ENCODE results near the gene SPDYE1. TPM values are rescaled to one million over a fixed set of nuclear protein-coding genes. Genes with fewer than 3 reads are reported as not detected.

Gene SPDYE1
- total RNA-seq, 1 donor = not detected

- H3K4me3 ChIP-seq (ENCODE audit: insufficient read depth, low read length) = no peak overlapping the region
- no peak overlapping the region for H2AFZ ChIP-seq (ENCODE audit: low read length)
- H4K20me1 ChIP-seq (ENCODE audit: insufficient read depth, low read length) = peaks cover 17% of the 10 kb centered on the region
- peaks cover 16% of the 10 kb centered on the region for H3K4me1 ChIP-seq (ENCODE audit: insufficient read depth, low read length)
- no peaks in the 10 kb centered on the region for H3K27me3 ChIP-seq (ENCODE audit: insufficient read depth, low read length)
- DNase-seq (ENCODE audit: insufficient read length, low spot score, missing footprints) = no peak
- TF ChIP-seq, protein P1, sequence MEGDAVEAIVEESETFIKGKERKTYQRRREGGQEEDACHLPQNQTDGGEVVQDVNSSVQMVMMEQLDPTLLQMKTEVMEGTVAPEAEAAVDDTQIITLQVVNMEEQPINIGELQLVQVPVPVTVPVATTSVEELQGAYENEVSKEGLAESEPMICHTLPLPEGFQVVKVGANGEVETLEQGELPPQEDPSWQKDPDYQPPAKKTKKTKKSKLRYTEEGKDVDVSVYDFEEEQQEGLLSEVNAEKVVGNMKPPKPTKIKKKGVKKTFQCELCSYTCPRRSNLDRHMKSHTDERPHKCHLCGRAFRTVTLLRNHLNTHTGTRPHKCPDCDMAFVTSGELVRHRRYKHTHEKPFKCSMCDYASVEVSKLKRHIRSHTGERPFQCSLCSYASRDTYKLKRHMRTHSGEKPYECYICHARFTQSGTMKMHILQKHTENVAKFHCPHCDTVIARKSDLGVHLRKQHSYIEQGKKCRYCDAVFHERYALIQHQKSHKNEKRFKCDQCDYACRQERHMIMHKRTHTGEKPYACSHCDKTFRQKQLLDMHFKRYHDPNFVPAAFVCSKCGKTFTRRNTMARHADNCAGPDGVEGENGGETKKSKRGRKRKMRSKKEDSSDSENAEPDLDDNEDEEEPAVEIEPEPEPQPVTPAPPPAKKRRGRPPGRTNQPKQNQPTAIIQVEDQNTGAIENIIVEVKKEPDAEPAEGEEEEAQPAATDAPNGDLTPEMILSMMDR (IDR thresholded peaks at IDR 0.05; ENCODE audit: extremely low read depth, low read depth, low read length) = no peak
- no peak overlapping the region for H3K4me2 ChIP-seq (ENCODE audit: insufficient read depth, low read length)
- H3K79me2 ChIP-seq (ENCODE audit: insufficient read depth, low read length) = peaks cover 32% of the 10 kb centered on the region
- no peaks in the 10 kb centered on the region for H3K9me3 ChIP-seq (ENCODE audit: low read depth, low read length)
- no peak overlapping the region for H3K27ac ChIP-seq (ENCODE audit: low read depth, low read length)
- peaks cover 5% of the 10 kb centered on the region for H3K36me3 ChIP-seq (ENCODE audit: insufficient read depth, low read length)
These were observed 44.5 kb downstream of the SPDYE1 start for GRCh38 chr7:44042221-44042620.

- Histone ChIP-seq H3K4me3 (ENCODE audit: insufficient read depth, low read length) (peak overlapping the region; percentile 99), H3K27ac (ENCODE audit: low read depth, low read length) (peak overlapping the region; percentile 42), H3K27me3 (ENCODE audit: insufficient read depth, low read length) (no peaks in the 10 kb centered on the region), H3K79me2 (ENCODE audit: insufficient read depth, low read length) (peaks cover 49% of the 10 kb centered on the region), H4K20me1 (ENCODE audit: insufficient read depth, low read length) (peaks cover 26% of the 10 kb centered on the region), H3K4me1 (ENCODE audit: insufficient read depth, low read length) (peaks cover 16% of the 10 kb centered on the region), H3K9me3 (ENCODE audit: low read depth, low read length) (no peaks in the 10 kb centered on the region), H3K36me3 (ENCODE audit: insufficient read depth, low read length) (peaks cover 5% of the 10 kb centered on the region), H3K4me2 (ENCODE audit: insufficient read depth, low read length) (peak overlapping the region; percentile 100), H2AFZ (ENCODE audit: low read length) (peak overlapping the region; percentile 98)
- DNase-seq (ENCODE audit: insufficient read length, low spot score, missing footprints) = no peak
- TF ChIP-seq, protein P1 (IDR thresholded peaks at IDR 0.05; ENCODE audit: extremely low read depth, low read depth, low read length) = no peak
These were observed 46.2 kb downstream of the SPDYE1 start for GRCh38 chr7:44043902-44044301.

DNA sequence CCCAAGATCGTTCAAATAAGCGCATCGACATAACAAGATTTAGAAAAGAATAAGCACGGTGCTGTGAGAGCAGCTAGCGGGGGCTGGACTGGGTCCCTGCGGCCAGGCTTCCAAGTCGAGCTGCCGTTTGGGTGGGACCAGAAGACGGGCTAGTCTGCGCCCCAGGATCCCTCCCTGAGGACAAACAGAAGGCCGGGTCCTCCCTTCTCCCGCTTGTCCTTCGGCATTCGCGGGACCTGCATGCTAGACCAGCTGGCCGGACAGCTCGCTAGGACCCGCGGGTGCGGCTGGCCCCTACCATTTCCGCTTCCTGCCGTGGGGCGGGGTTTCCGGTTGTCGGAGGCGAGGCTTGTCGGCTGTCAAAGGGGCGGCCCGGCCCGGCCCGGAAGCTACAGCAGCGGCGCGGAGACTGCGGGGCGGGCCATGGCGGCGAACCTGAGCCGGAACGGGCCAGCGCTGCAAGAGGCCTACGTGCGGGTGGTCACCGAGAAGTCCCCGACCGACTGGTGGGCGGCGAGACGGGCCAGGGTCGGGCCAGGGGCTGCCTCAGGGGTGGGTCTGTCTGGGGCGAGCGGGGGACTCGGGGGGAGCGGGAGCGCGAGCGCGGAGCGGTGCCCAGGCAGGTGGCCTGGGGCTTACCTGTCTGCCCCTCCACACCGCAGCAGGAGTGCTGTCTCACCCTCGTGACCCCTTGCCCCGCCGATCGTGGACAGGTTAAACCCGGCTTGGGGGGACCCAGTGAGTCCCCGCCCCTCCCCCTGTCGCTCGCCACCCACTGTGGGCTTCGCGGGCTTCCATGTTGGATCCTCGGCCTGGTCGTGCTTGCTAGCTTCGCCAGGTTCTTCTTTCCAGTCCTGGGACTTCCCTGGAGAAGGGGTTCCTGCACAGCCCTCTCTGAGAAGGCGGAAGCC, 46.9 kb downstream of the SPDYE1 start, which contains the start of gene DBNL:
DBNL (plus strand) TSS at position 388 of the 911 bp plus-strand sequence; CDS start at position 424, 36 bp downstream.
- TF ChIP-seq, protein P1 (IDR thresholded peaks at IDR 0.05; ENCODE audit: extremely low read depth, low read depth, low read length) = no peak
- peak; percentile 99 for DNase-seq (ENCODE audit: insufficient read length, low spot score, missing footprints)
- H3K4me2 ChIP-seq (ENCODE audit: insufficient read depth, low read length) = peak within 1 kb of the TSS; percentile 100
- H2AFZ ChIP-seq (ENCODE audit: low read length) = peak within 1 kb of the TSS; percentile 98
- H3K4me3 ChIP-seq (ENCODE audit: insufficient read depth, low read length) = peak within 1 kb of the TSS; percentile 99
- H3K27me3 ChIP-seq (ENCODE audit: insufficient read depth, low read length) = no peaks in the 10 kb centered on the region
- H4K20me1 ChIP-seq (ENCODE audit: insufficient read depth, low read length) = peaks cover 31% of the 10 kb centered on the region
- no peaks in the 10 kb centered on the region for H3K9me3 ChIP-seq (ENCODE audit: low read depth, low read length)
- H3K4me1 ChIP-seq (ENCODE audit: insufficient read depth, low read length) = peaks cover 16% of the 10 kb centered on the region
- H3K36me3 ChIP-seq (ENCODE audit: insufficient read depth, low read length) = peaks cover 7% of the 10 kb centered on the region
- H3K79me2 ChIP-seq (ENCODE audit: insufficient read depth, low read length) = peaks cover 56% of the 10 kb centered on the region
- peak within 1 kb of the TSS; percentile 42 for H3K27ac ChIP-seq (ENCODE audit: low read depth, low read length)
